ENCODE measurements around the gene CD82. TPM values are rescaled to one million over a fixed set of nuclear protein-coding genes. Genes with fewer than 3 reads are reported as not detected.

Gene CD82
- total RNA-seq, 1 experiment from 2014 or later = 30.7 TPM

GRCh38 chr11:44630511-44631210 is 65.2 kb downstream of the CD82 start:
- no peaks in the 10 kb centered on the region for H3K9me2 ChIP-seq (ENCODE audit: insufficient read depth)
- no peak overlapping the region for H3K4me3 ChIP-seq
- H4K20me1 ChIP-seq (ENCODE audit: insufficient read depth) = no peaks in the 10 kb centered on the region
- no TSS peak for BruUV-seq (replicated peaks)
- no peaks in the 10 kb centered on the region for H3F3A ChIP-seq (ENCODE audit: insufficient read depth, low read depth)
- H3K27ac ChIP-seq = no peak overlapping the region
- H3K36me3 ChIP-seq (ENCODE audit: low read depth) = no peaks in the 10 kb centered on the region
- TF ChIP-seq CTCF (conservative IDR thresholded peaks at IDR 0.05) (no peak), EZH2 (IDR thresholded peaks at IDR 0.05; ENCODE audit: low read depth) (no peak)
- H3K79me2 ChIP-seq (ENCODE audit: low read depth) = no peaks in the 10 kb centered on the region
- DNase-seq = no peak
- H2AFZ ChIP-seq = no peak overlapping the region
- no peaks in the 10 kb centered on the region for H3K9me3 ChIP-seq (ENCODE audit: insufficient read depth, low read depth)
- H3K27me3 ChIP-seq (ENCODE audit: insufficient read depth, low read depth) = peaks cover 80% of the 10 kb centered on the region
- CTCF ChIA-PET = no interaction called here
- H3K4me2 ChIP-seq = no peak overlapping the region
- intact Hi-C loops (cut with micrococcal nuclease; ENCODE audit: unreplicated experiment) = no loop called here
- no peaks in the 10 kb centered on the region for H3K4me1 ChIP-seq (replicated peaks; ENCODE audit: insufficient read depth)
- POLR2A ChIA-PET (ENCODE audit: unreplicated experiment) = no interaction called here

DNA sequence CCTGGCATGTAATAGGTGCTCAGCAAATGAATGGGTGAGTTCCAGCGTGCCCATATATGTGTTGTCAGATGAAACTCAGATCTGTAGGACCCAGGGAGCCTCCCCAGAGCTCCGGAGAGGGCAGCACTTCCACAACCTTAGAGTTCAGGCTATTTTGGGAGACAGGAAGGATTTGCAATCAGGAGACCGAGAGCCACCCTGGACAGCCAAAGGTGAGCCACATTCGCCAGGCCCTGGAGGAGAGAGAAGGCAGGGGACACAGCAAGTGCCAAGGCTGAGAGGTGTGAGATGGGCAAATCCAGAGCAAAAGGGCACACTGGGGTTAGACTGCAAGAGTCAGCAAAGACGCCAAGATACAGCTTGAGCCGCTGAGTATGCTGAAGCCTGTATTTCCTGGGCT is 66.4 kb downstream of the CD82 start:
- no peak for DNase-seq
- Histone ChIP-seq H3K9me2 (ENCODE audit: insufficient read depth) (no peaks in the 10 kb centered on the region), H3K4me3 (no peak overlapping the region), H3K36me3 (ENCODE audit: low read depth) (no peaks in the 10 kb centered on the region), H3K4me2 (no peak overlapping the region), H3K79me2 (ENCODE audit: low read depth) (no peaks in the 10 kb centered on the region), H3K9me3 (ENCODE audit: insufficient read depth, low read depth) (no peaks in the 10 kb centered on the region), H2AFZ (no peak overlapping the region), H3K27ac (no peak overlapping the region), H3K27me3 (ENCODE audit: insufficient read depth, low read depth) (peaks cover 74% of the 10 kb centered on the region), H3F3A (ENCODE audit: insufficient read depth, low read depth) (no peaks in the 10 kb centered on the region), H4K20me1 (ENCODE audit: insufficient read depth) (no peaks in the 10 kb centered on the region), H3K4me1 (replicated peaks; ENCODE audit: insufficient read depth) (no peaks in the 10 kb centered on the region)
- ChIA-PET CTCF (no interaction called here), POLR2A (ENCODE audit: unreplicated experiment) (no interaction called here)
- no TSS peak for BruUV-seq (replicated peaks)
- intact Hi-C loops (cut with micrococcal nuclease; ENCODE audit: unreplicated experiment) = no loop called here
- TF ChIP-seq CTCF (conservative IDR thresholded peaks at IDR 0.05) (no peak), EZH2 (IDR thresholded peaks at IDR 0.05; ENCODE audit: low read depth) (no peak)

GRCh38 chr11:44632466-44633123 is 67.1 kb downstream of the CD82 start:
- intact Hi-C loops (cut with micrococcal nuclease; ENCODE audit: unreplicated experiment) = no loop called here
- no peak overlapping the region for H3K27ac ChIP-seq
- 0 out of 2 replicates have a peak, but pooled peaks have one; percentile 24 for TF ChIP-seq CTCF (conservative IDR thresholded peaks at IDR 0.05)
- no peak for TF ChIP-seq EZH2 (IDR thresholded peaks at IDR 0.05; ENCODE audit: low read depth)
- no peaks in the 10 kb centered on the region for H3K9me3 ChIP-seq (ENCODE audit: insufficient read depth, low read depth)
- no peaks in the 10 kb centered on the region for H3K79me2 ChIP-seq (ENCODE audit: low read depth)
- no peak overlapping the region for H2AFZ ChIP-seq
- ChIA-PET CTCF (no interaction called here), POLR2A (ENCODE audit: unreplicated experiment) (no interaction called here)
- H3K4me2 ChIP-seq = no peak overlapping the region
- no peaks in the 10 kb centered on the region for H3K4me1 ChIP-seq (replicated peaks; ENCODE audit: insufficient read depth)
- no TSS peak for BruUV-seq (replicated peaks)
- H3K36me3 ChIP-seq (ENCODE audit: low read depth) = no peaks in the 10 kb centered on the region
- DNase-seq = peak in 1 of 2 experiments; percentile 19
- no peaks in the 10 kb centered on the region for H3F3A ChIP-seq (ENCODE audit: insufficient read depth, low read depth)
- peaks cover 70% of the 10 kb centered on the region for H3K27me3 ChIP-seq (ENCODE audit: insufficient read depth, low read depth)
- no peaks in the 10 kb centered on the region for H4K20me1 ChIP-seq (ENCODE audit: insufficient read depth)
- H3K4me3 ChIP-seq = no peak overlapping the region
- no peaks in the 10 kb centered on the region for H3K9me2 ChIP-seq (ENCODE audit: insufficient read depth)
